ENCODE measurements around the gene GAS2L1.

Gene GAS2L1

DNA sequence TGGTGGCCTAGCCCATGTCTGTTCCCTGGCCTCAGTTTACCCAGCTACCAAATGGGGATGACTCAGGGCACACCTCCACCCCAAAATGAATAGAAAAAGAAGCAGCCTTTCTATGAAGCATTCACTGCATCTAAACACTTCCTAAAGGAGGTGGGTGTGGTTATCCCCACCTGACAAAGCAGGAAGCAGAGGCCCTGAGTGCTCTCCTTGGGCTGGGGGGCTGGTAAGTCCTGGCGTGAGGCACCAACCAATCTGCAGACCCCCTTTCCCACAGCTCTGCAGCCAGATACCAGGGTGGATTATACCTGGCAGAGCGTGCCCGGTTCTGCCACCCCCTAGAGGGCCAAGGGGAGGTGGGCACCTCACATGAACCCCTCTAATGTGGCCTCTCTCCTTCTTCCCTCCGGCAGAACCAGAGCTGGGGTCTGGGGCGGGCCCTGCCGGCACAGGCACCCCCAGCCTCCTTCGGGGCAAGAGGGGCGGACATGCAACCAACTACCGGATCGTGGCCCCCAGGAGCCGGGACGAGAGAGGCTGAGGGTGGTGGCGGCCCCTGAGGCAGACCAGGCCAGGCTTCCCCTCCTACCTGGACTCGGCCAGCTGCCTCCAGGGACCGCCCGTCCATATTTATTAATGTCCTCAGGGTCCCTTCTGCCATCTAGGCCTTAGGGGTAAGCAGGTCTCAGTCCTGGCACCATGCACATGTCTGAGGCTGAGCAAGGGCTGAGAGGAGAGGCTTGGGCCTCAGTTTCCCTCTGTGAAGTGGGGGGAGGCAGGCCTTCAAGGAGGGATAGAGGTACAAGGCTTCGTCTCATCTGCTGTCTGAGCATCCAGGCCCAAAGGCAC is 47.8 kb upstream of the GAS2L1 start:
- TF ChIP-seq RARB (CRISPR knock-in tag; IDR thresholded peaks at IDR 0.05) (no peak), ZFP30 (CRISPR knock-in tag; IDR thresholded peaks at IDR 0.05) (no peak), CSDC2 (CRISPR knock-in tag; IDR thresholded peaks at IDR 0.05) (no peak), OSR1 (CRISPR knock-in tag; IDR thresholded peaks at IDR 0.05) (no peak)
- ATAC-seq = no peak

DNA sequence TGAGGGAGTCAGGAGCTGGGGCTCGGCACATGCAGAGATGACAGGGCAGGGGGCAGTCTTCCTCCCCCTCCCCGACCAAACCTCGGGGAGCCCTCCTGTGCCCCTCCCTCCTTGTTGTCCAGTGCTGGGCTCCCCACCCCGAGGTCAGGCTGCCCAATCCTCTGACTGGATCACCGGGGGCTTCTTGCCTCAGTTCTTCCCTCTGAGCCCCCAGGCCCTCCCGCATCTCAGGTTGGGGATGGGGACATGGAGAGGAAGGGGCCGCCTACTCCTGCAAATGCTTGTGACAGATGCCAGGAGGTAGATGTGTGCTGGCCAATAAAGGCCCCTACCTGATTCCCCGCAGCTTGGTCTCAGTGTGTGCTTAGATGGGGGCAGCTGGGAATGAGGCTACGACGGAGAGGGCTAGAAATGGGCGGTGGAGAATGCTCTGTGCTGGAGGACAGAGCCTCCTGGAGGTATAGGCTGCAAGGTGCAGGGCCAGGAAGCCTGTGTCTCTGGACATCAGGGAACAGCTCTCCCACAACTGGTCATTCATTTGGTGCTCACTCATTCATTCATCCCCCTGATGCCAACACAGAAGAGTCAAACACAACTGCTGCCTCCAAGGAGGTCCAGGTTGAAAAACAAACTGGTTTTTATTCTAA is 47.1 kb upstream of the GAS2L1 start:
- peak; percentile 45 for ATAC-seq
- TF ChIP-seq CSDC2 (CRISPR knock-in tag; IDR thresholded peaks at IDR 0.05) = no peak
- no peak for TF ChIP-seq TOX (CRISPR knock-in tag; IDR thresholded peaks at IDR 0.05; ENCODE audit: borderline replicate concordance)
- TF ChIP-seq RARB (CRISPR knock-in tag; IDR thresholded peaks at IDR 0.05) = no peak
- TF ChIP-seq ZC3H10 (CRISPR knock-in tag; IDR thresholded peaks at IDR 0.05) = no peak
- TF ChIP-seq PPARA (CRISPR knock-in tag; IDR thresholded peaks at IDR 0.05; ENCODE audit: borderline replicate concordance) = no peak
- TF ChIP-seq GLIS3 (CRISPR knock-in tag; IDR thresholded peaks at IDR 0.05) = no peak
- TF ChIP-seq ZFP3 (CRISPR knock-in tag; IDR thresholded peaks at IDR 0.05) = no peak
- TF ChIP-seq TCF4 (CRISPR knock-in tag; IDR thresholded peaks at IDR 0.05; ENCODE audit: borderline replicate concordance) = no peak
- TF ChIP-seq, protein P1, sequence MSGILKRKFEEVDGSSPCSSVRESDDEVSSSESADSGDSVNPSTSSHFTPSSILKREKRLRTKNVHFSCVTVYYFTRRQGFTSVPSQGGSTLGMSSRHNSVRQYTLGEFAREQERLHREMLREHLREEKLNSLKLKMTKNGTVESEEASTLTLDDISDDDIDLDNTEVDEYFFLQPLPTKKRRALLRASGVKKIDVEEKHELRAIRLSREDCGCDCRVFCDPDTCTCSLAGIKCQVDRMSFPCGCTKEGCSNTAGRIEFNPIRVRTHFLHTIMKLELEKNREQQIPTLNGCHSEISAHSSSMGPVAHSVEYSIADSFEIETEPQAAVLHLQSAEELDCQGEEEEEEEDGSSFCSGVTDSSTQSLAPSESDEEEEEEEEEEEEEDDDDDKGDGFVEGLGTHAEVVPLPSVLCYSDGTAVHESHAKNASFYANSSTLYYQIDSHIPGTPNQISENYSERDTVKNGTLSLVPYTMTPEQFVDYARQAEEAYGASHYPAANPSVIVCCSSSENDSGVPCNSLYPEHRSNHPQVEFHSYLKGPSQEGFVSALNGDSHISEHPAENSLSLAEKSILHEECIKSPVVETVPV (CRISPR knock-in tag; IDR thresholded peaks at IDR 0.05) = no peak
- TF ChIP-seq, protein P2, sequence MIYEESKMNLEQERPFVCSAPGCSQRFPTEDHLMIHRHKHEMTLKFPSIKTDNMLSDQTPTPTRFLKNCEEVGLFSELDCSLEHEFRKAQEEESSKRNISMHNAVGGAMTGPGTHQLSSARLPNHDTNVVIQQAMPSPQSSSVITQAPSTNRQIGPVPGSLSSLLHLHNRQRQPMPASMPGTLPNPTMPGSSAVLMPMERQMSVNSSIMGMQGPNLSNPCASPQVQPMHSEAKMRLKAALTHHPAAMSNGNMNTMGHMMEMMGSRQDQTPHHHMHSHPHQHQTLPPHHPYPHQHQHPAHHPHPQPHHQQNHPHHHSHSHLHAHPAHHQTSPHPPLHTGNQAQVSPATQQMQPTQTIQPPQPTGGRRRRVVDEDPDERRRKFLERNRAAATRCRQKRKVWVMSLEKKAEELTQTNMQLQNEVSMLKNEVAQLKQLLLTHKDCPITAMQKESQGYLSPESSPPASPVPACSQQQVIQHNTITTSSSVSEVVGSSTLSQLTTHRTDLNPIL (CRISPR knock-in tag; IDR thresholded peaks at IDR 0.05; ENCODE audit: low read depth) = no peak
- no peak for TF ChIP-seq ISL1 (CRISPR knock-in tag; IDR thresholded peaks at IDR 0.05)

DNA sequence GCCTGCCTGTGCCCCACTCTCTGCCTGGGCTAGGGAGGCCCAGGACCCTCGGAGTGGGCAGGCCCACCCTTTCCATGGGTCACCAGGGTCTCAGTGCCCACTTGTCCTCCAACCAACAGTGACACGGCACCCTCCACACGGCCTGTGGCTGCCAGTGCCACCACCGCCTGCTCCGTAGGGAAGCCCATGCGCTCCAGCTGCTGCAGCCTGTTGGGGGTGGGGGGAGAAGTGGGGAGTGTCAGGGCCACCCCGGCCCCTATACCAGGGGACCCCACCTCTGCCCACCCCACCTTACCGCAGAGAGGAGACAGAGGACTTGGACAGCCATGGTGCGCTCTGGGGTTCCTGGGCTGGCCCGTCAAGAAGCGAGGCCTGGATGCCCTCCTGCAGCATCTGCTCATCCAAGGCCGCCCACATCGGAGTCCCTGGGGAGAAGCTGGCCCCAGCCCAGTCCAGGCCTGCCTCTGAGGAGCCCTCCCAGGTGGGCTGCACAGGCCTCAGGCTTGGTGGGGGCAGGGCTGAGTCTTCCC is 46.4 kb upstream of the GAS2L1 start:
- no peak for ATAC-seq
- TF ChIP-seq BACH2 (CRISPR knock-in tag; IDR thresholded peaks at IDR 0.05; ENCODE audit: borderline replicate concordance) = no peak
- TF ChIP-seq CSDC2 (CRISPR knock-in tag; IDR thresholded peaks at IDR 0.05) = no peak
- TF ChIP-seq SNAI2 (CRISPR knock-in tag; IDR thresholded peaks at IDR 0.05) = no peak
- no peak for TF ChIP-seq TCF4 (CRISPR knock-in tag; IDR thresholded peaks at IDR 0.05; ENCODE audit: borderline replicate concordance)

DNA sequence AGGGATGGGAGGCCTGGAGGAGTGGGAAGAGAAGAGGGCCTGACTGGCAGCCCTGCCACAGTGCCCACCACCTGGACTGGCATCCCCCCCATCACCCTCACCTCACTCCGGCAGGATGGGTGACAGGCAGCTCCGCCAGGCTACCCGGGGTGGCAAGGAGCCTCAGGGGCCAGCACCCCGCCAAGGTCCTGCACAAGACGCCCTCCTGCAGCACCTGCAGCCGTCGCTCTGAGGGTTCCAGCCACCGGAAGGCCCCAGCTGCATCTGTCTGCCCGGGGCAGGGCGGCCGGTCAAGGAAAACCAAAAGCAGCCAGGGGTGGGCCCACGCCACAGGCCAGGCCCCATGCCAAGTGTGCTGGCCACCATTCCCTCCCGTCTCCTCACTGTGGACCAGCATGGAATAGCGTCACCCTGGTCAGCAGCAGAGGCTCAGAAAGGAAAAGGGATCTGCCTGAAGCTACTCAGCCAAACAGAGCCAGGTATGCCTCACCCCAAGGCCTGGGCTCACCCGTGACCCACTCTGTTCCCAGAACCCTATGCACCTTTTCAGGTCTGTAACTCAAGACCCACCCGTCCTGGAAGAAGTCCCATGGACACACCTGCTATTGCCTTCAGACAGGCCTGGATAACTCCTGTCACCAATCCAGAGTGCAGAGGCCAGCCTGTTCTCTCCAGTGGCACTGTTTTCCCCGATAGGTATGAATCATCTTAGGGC is 45.7 kb upstream of the GAS2L1 start:
- no peak for ATAC-seq
- TF ChIP-seq PPARA (CRISPR knock-in tag; IDR thresholded peaks at IDR 0.05; ENCODE audit: borderline replicate concordance) (no peak), ISL1 (CRISPR knock-in tag; IDR thresholded peaks at IDR 0.05) (no peak), TCF4 (CRISPR knock-in tag; IDR thresholded peaks at IDR 0.05; ENCODE audit: borderline replicate concordance) (no peak), ESRRG (CRISPR knock-in tag; IDR thresholded peaks at IDR 0.05) (no peak), BACH2 (CRISPR knock-in tag; IDR thresholded peaks at IDR 0.05; ENCODE audit: borderline replicate concordance) (no peak), RARB (CRISPR knock-in tag; IDR thresholded peaks at IDR 0.05) (no peak), ZNF8 (CRISPR knock-in tag; IDR thresholded peaks at IDR 0.05) (no peak), ZFP30 (CRISPR knock-in tag; IDR thresholded peaks at IDR 0.05) (no peak), ZFP3 (CRISPR knock-in tag; IDR thresholded peaks at IDR 0.05) (no peak)
- TF ChIP-seq, protein P3, sequence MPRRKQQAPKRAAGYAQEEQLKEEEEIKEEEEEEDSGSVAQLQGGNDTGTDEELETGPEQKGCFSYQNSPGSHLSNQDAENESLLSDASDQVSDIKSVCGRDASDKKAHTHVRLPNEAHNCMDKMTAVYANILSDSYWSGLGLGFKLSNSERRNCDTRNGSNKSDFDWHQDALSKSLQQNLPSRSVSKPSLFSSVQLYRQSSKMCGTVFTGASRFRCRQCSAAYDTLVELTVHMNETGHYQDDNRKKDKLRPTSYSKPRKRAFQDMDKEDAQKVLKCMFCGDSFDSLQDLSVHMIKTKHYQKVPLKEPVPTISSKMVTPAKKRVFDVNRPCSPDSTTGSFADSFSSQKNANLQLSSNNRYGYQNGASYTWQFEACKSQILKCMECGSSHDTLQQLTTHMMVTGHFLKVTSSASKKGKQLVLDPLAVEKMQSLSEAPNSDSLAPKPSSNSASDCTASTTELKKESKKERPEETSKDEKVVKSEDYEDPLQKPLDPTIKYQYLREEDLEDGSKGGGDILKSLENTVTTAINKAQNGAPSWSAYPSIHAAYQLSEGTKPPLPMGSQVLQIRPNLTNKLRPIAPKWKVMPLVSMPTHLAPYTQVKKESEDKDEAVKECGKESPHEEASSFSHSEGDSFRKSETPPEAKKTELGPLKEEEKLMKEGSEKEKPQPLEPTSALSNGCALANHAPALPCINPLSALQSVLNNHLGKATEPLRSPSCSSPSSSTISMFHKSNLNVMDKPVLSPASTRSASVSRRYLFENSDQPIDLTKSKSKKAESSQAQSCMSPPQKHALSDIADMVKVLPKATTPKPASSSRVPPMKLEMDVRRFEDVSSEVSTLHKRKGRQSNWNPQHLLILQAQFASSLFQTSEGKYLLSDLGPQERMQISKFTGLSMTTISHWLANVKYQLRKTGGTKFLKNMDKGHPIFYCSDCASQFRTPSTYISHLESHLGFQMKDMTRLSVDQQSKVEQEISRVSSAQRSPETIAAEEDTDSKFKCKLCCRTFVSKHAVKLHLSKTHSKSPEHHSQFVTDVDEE (CRISPR knock-in tag; IDR thresholded peaks at IDR 0.05) = no peak
- TF ChIP-seq, protein P2 (CRISPR knock-in tag; IDR thresholded peaks at IDR 0.05; ENCODE audit: low read depth) = no peak
